Activated naive CD4-positive, alpha-beta T cell treated with anti-CD3 and anti-CD28 coated beads, Interleukin-2, amount 50 U/mL, for 24 hours (primary cell): ENCODE results near the gene NKX2-4.
"Not testable (repeated sequence)": the region's sequence is repeated elsewhere in the genome, so short reads cannot be mapped to it uniquely, and the experiment has no call there.

ENCODE experiments used
- H3K27ac Mint-ChIP-seq: one replicate; pipeline ENCODE4 v1.8.0; 2021; ENCODE audit warnings: mild to moderate bottlenecking, mixed read lengths
- H3K27me3 Mint-ChIP-seq: one replicate; pipeline ENCODE4 v1.8.0; 2021; ENCODE audit warnings: mixed read lengths
- H3K36me3 Mint-ChIP-seq: one replicate; pipeline ENCODE4 v1.8.0; 2021; ENCODE audit warnings: mixed read lengths
- H3K4me1 Mint-ChIP-seq: one replicate; pipeline ENCODE4 v1.8.0; 2021; ENCODE audit warnings: mixed read lengths
- H3K4me3 Mint-ChIP-seq: one replicate; pipeline ENCODE4 v1.8.0; 2021; ENCODE audit warnings: mild to moderate bottlenecking, mixed read lengths
- H3K9me3 Mint-ChIP-seq: one replicate; pipeline ENCODE4 v1.8.0; 2021; ENCODE audit warnings: mixed read lengths

NKX2-4 gene

GRCh38 chr20:21397341-21398108 is at the start of gene NKX2-4:
Gene NKX2-4 (minus strand): TSS chr20:21397526. CDS start chr20:21397399, 127 bp downstream.
- peaks cover 4% of the 10 kb centered on the region for H3K36me3 Mint-ChIP-seq
- H3K4me1 Mint-ChIP-seq = peaks cover 21% of the 10 kb centered on the region
- H3K27me3 Mint-ChIP-seq = peaks cover 65% of the 10 kb centered on the region
- H3K9me3 Mint-ChIP-seq = peaks cover 12% of the 10 kb centered on the region
- peak within 1 kb of the TSS; percentile 77 for H3K4me3 Mint-ChIP-seq
- H3K27ac Mint-ChIP-seq = peak within 1 kb of the TSS; percentile 81

- Mint-ChIP-seq H3K4me1 (no peaks in the 10 kb centered on the region), H3K27ac (no peak overlapping the region), H3K36me3 (no peaks in the 10 kb centered on the region), H3K27me3 (peaks cover 28% of the 10 kb centered on the region), H3K4me3 (no peak overlapping the region), H3K9me3 (no peaks in the 10 kb centered on the region)
Measured at GRCh38 chr20:21437816-21438215, 40.5 kb upstream of the NKX2-4 start.

- H3K36me3 Mint-ChIP-seq = no peaks in the 10 kb centered on the region
- H3K27me3 Mint-ChIP-seq = peaks cover 27% of the 10 kb centered on the region
- no peaks in the 10 kb centered on the region for H3K9me3 Mint-ChIP-seq
- H3K4me3 Mint-ChIP-seq = no peak overlapping the region
- no peaks in the 10 kb centered on the region for H3K4me1 Mint-ChIP-seq
- no peak overlapping the region for H3K27ac Mint-ChIP-seq
Measured at GRCh38 chr20:21437248-21437647, 39.9 kb upstream of the NKX2-4 start.

DNA sequence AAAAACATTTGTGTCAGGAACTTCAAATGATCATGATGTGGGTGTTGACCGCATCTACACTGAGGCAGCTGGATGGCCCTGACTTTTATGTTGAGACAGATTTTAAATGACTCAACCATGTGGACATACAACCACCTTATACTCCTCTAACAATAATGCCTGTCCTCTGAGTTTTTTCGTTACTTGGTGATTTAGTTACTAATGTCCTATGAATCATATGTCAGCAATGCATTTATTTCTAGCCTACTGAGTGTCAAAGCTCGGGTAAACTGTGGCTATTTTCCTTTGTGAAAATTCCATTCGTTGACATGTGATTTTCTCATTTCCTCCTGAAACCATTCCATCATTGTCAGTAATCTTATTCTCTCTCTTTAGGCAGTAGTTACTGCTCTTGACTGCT is 38.9 kb upstream of the NKX2-4 start:
- H3K4me3 Mint-ChIP-seq = no peak overlapping the region
- peaks cover 29% of the 10 kb centered on the region for H3K27me3 Mint-ChIP-seq
- no peak overlapping the region for H3K27ac Mint-ChIP-seq
- no peaks in the 10 kb centered on the region for H3K9me3 Mint-ChIP-seq
- H3K36me3 Mint-ChIP-seq = no peaks in the 10 kb centered on the region
- H3K4me1 Mint-ChIP-seq = no peaks in the 10 kb centered on the region

- Mint-ChIP-seq H3K4me1 (no peaks in the 10 kb centered on the region), H3K4me3 (no peak overlapping the region), H3K27me3 (peaks cover 26% of the 10 kb centered on the region), H3K27ac (no peak overlapping the region), H3K36me3 (no peaks in the 10 kb centered on the region), H3K9me3 (no peaks in the 10 kb centered on the region)
Measured at GRCh38 chr20:21435576-21435975, 38.2 kb upstream of the NKX2-4 start.

GRCh38 chr20:21433329-21433890 is 36.1 kb upstream of the NKX2-4 start:
- H3K4me1 Mint-ChIP-seq = no peaks in the 10 kb centered on the region
- H3K27me3 Mint-ChIP-seq = peaks cover 31% of the 10 kb centered on the region
- H3K9me3 Mint-ChIP-seq = no peaks in the 10 kb centered on the region
- H3K36me3 Mint-ChIP-seq = no peaks in the 10 kb centered on the region
- H3K4me3 Mint-ChIP-seq = no peak overlapping the region
- no peak overlapping the region for H3K27ac Mint-ChIP-seq

DNA sequence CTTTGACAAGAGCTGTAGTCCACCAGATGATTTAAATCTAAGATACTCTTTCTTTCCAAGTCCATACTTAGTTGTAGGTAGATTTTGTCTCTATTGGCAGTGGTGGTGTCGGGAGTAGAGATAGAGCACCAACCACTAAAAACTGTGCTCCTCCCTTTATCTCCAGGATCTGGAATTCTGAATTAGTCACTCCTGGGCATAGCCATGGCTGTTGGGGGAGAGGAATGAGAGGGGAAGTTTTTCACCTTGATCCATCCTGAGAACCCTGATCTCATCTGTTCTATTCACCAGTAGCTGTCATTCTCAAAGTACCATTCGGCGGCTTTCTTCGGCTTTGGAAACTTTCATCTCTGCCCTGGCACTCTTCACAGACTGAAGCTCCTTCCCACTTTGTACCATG is 35.6 kb upstream of the NKX2-4 start:
- Mint-ChIP-seq H3K4me1 (no peaks in the 10 kb centered on the region), H3K9me3 (no peaks in the 10 kb centered on the region), H3K36me3 (no peaks in the 10 kb centered on the region), H3K4me3 (no peak overlapping the region), H3K27ac (no peak overlapping the region), H3K27me3 (peaks cover 31% of the 10 kb centered on the region)

DNA sequence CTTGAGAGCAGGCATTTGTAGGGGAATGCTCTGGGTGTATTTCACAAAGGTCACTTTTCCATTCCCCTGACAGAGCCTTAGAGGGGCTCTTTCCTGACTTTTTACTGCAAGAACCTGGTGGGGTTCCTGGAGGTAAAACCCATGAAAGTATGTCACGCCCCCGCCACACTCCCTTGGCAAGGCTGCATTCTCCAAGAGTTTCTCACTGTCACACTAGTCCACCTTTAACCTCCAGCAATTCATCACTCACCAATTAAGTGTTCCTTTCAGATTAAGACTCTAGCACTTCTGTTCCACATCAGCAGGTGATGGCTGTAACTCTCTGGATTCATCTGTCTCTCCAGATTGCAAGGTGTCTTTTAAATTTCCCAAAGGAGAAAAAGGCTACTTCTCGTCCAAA is 32.7 kb upstream of the NKX2-4 start:
- Mint-ChIP-seq H3K27ac (no peak overlapping the region), H3K9me3 (peaks cover 19% of the 10 kb centered on the region), H3K4me1 (no peaks in the 10 kb centered on the region), H3K36me3 (peaks cover 2% of the 10 kb centered on the region), H3K27me3 (peaks cover 21% of the 10 kb centered on the region), H3K4me3 (no peak overlapping the region)

DNA sequence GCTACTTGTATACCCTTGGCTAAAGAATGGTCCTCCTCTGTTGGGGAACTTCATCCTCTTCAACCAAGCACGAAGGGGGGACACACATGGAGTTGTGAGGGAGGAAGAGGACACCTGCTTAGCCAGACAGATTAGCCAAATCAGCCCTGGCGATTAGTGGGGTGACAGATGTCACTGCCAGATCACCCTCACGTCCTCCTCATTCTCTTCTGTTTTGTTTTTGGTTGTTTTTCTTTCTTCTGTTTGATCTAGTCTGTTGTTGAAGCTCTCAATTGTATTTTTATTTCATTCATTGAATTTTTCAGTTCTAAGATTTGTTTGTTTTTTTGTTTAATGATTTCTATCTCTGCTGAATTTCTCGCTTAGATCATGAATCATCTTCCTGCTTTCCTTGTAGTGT is 27.5 kb upstream of the NKX2-4 start:
- peaks cover 11% of the 10 kb centered on the region for H3K36me3 Mint-ChIP-seq
- H3K27me3 Mint-ChIP-seq = peaks cover 16% of the 10 kb centered on the region
- H3K4me3 Mint-ChIP-seq = no peak overlapping the region
- peak overlapping the region; percentile 13 for H3K27ac Mint-ChIP-seq
- H3K9me3 Mint-ChIP-seq = peaks cover 39% of the 10 kb centered on the region
- H3K4me1 Mint-ChIP-seq = no peaks in the 10 kb centered on the region

DNA sequence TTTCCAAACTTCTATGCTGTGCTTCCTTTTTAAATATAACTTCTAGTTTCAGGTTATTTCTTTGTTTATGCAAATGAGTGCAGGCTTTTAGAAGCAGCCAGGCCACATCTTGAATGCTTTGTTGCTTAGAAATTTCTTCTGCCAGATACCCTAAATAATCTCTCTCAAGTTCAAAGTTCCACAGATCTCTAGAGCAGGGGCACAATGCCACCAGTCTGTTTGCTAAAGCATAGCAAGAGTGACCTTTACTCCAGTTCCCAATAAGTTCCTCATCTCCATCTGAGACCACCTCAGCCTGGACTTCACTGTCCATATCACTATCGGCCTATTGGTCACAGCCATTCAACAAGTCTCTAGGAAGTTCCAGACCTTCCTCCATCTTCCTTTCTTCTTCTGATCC is 26.4 kb upstream of the NKX2-4 start:
- H3K4me1 Mint-ChIP-seq, H3K27ac Mint-ChIP-seq, H3K4me3 Mint-ChIP-seq: not testable (repeated sequence)
- Mint-ChIP-seq H3K27me3 (peaks cover 13% of the 10 kb centered on the region), H3K36me3 (peaks cover 11% of the 10 kb centered on the region), H3K9me3 (peaks cover 39% of the 10 kb centered on the region)

GRCh38 chr20:21421601-21422236 is 24.4 kb upstream of the NKX2-4 start:
- H3K9me3 Mint-ChIP-seq = peaks cover 41% of the 10 kb centered on the region
- no peak overlapping the region for H3K27ac Mint-ChIP-seq
- peaks cover 9% of the 10 kb centered on the region for H3K36me3 Mint-ChIP-seq
- no peaks in the 10 kb centered on the region for H3K4me1 Mint-ChIP-seq
- H3K4me3 Mint-ChIP-seq = no peak overlapping the region
- peaks cover 21% of the 10 kb centered on the region for H3K27me3 Mint-ChIP-seq

DNA sequence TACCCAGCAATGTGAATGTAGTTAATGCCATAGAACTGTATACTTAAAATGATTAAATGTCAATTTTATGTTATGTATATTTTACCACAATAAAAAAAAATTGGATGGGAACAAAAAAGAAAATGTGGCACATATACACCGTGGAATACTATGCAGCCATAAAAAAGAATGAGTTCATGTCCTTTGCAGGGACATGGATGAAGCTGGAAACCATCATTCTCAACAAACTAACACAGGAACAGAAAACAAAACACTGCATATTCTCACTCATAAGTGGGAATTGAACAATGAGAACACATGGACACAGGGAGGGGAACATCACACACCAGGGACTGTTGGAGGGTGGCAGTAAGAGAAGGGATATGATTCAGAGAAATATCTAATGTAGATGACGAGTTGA is 21.8 kb upstream of the NKX2-4 start:
- peaks cover 19% of the 10 kb centered on the region for H3K9me3 Mint-ChIP-seq

DNA sequence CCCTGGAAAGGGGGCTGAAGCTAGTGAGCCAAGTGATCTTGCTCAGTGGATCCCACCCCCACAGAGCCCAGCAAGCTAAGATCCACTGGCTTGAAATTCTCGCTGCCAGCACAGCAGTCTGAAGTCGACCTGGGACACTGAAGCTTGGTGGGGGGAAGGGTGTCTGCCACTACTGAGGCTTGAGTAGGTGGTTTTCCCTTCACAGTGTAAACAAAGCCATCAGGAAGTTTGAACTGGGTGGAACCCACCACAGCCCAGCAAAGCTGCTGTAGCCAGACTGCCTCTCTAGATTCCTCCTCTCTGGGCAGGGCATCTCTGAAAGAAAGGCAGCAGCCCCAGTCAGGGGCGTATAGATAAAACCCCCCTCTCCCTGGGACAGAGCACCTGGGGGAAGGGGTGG is 16.7 kb upstream of the NKX2-4 start:
- not testable (repeated sequence) for H3K4me1 Mint-ChIP-seq, H3K36me3 Mint-ChIP-seq, H3K27ac Mint-ChIP-seq, H3K4me3 Mint-ChIP-seq
- peaks cover 20% of the 10 kb centered on the region for H3K9me3 Mint-ChIP-seq
- H3K27me3 Mint-ChIP-seq = peaks cover 58% of the 10 kb centered on the region

More for the DNA sequence above, 21.8 kb upstream of the NKX2-4 start:
- not testable (repeated sequence) for H3K36me3 Mint-ChIP-seq, H3K27ac Mint-ChIP-seq, H3K4me1 Mint-ChIP-seq, H3K4me3 Mint-ChIP-seq
- H3K27me3 Mint-ChIP-seq = peaks cover 31% of the 10 kb centered on the region

- no peaks in the 10 kb centered on the region for H3K36me3 Mint-ChIP-seq
- peaks cover 15% of the 10 kb centered on the region for H3K9me3 Mint-ChIP-seq
- H3K4me1 Mint-ChIP-seq = no peaks in the 10 kb centered on the region
- H3K27ac Mint-ChIP-seq = no peak overlapping the region
- peaks cover 59% of the 10 kb centered on the region for H3K27me3 Mint-ChIP-seq
- no peak overlapping the region for H3K4me3 Mint-ChIP-seq
Measured at GRCh38 chr20:21411725-21412124, 14.4 kb upstream of the NKX2-4 start.

GRCh38 chr20:21399005-21399475 is 1.7 kb upstream of the NKX2-4 start:
- H3K27ac Mint-ChIP-seq = no peak overlapping the region
- peaks cover 4% of the 10 kb centered on the region for H3K36me3 Mint-ChIP-seq
- peaks cover 11% of the 10 kb centered on the region for H3K4me1 Mint-ChIP-seq
- H3K4me3 Mint-ChIP-seq = no peak overlapping the region
- H3K27me3 Mint-ChIP-seq = peaks cover 61% of the 10 kb centered on the region
- H3K9me3 Mint-ChIP-seq = peaks cover 17% of the 10 kb centered on the region
